Measurements from ENCODE around the gene SLC2A13. TPM values are rescaled to one million over a fixed set of nuclear protein-coding genes. Genes with fewer than 3 reads are reported as not detected.
"Not testable (repeated sequence)": the region's sequence is repeated elsewhere in the genome, so short reads cannot be mapped to it uniquely, and the experiment has no call there.

Gene SLC2A13
- total RNA-seq, 1 donor from 2014 or later, result 14.0 TPM

GRCh38 chr12:39804898-39805297 is 301.0 kb downstream of the SLC2A13 start:
- no peak for DNase-seq

DNA sequence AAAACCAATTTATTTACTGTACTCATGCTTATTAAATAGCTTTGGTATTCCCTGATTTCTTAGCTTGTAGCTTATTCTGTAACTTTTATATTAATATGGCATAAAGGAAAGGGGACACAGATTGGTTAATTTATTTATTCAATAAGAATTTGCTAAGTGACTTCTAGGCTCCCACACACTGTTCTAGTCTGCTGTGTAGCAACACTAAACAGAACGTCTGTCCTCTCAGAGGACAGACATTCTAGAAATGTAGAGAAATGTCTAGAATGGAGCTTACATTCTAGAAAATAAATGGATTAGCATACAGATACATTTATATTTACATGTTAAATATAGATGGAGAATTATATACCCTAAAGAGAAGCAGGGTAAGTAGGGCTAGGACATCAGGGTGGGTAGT is 301.4 kb downstream of the SLC2A13 start:
- DNase-seq, result no peak

DNA sequence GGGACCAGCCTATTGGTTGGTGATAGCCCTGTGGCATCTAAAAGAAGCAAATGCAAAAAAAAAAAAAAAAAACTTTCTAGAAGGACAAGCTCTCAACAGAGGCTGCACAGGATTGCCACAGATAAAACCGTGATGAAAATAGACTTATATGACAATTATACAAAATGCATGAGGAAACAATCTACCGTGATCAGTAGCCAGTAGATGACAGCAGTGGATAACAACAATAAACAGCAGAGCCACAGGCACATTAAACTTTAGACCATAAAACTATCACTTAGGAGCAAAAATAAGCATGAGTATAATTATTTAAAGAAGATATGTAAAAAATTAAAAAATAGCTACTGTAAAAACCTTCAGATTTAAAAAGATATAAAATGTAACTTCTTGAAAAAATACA is 302.7 kb downstream of the SLC2A13 start:
- DNase-seq, result no peak

- no peak for DNase-seq
Observed at GRCh38 chr12:39798977-39799376, 306.9 kb downstream of the SLC2A13 start.

DNA sequence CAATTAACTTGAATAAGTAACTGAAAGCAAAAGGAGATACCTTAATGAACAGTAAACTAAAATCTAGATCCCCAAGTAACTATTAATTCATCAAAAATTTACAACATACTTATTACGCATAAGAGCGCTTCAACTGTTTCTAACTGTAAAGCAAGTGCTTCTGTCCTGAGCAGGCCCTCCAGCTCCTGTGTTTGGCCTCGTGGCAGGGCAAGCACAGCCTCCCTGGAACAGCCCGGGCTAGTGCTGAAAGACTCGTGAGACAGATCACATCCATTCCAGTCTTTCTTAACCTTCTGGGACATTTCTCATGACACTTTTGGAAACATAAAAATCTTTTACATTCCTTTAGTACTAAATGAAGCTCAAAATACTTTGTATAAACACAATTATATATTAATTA is 307.5 kb downstream of the SLC2A13 start:
- no peak for DNase-seq

- no peak for DNase-seq
Observed at GRCh38 chr12:39795481-39795880, 310.4 kb downstream of the SLC2A13 start.

DNA sequence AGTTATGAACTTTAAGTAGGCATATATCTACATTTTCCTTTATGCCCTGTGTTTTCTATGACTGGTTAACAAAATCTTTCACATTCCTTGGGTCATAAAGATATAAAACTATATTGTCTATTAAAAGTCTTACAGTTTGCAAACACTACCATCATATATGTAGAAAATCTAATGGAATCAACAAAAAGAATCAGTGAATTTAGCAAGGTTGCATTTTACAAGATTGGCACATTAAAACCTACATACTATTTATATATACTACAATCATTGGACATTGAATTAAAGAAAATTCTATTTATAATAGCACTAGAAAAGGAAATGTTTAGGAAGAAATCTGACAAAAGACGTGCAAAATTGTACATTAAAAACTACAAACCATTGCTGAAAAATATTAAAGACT is 312.9 kb downstream of the SLC2A13 start:
- no peak for DNase-seq

DNA sequence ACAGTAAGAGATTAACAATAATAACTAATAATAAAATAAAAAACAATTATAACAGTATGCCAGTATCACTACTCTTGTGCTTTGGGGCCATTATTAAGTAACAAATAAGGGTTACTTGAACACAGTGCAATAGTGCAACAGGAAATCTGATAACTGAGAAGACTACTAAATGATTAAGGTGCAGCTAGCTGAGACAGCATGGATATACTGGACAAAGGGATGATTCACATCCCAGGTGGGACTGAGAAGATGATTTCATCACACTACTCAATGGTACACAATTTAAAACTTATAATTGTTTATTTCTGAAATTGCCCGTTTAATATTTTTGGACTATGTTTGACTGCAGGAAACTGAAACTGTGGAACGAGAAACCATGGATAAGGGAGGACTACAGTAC is 317.6 kb downstream of the SLC2A13 start:
- DNase-seq, result no peak

DNA sequence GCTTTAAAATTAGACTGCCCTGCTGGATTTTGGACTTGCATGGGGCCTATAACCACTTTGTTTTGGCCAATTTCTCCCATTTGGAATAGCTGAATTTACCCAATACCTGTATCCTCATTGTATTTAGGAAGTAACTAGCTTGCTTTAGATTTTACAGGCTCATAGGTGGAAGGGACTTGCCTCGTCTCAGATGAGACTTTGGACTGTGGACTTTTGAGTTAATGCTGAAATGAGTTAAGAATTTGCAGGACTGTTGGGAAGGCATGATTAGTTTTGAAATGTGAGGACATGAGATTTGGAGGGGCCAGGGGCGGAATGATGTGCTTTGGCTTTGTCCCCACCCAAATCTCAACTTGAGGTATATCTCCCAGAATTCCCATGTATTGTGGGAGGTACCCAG is 320.1 kb downstream of the SLC2A13 start:
- not testable (repeated sequence) for DNase-seq

DNA sequence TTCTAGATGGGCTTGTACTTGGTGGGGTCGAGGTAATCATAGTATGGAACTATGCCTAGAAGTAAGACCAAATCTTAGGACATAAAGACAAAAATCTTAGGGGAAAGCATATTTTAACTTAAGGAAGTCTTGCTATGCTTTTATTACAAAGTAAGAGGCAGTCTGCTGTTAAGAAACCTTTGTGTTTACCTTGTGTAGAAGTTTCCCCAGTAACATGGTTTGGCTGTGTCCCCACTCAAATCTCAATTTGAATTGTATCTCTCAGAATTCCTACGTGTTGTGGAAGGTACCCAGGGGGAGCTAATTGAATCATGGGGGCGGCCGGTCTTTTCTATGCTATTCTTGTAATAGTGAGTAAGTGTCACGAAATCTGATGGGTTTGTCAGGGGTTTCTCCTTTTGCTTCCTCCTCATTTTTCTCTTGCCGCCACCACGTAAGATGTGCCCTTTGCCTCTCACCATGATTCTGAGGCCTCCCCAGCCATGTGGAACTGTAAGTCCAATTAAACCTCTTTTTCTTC is 323.8 kb downstream of the SLC2A13 start:
- DNase-seq, result no peak

- DNase-seq, result no peak
Observed at GRCh38 chr12:39780913-39781446, 324.9 kb downstream of the SLC2A13 start.

GRCh38 chr12:39780411-39780912 is 325.4 kb downstream of the SLC2A13 start:
- DNase-seq, result no peak

- no peak for DNase-seq
Observed at GRCh38 chr12:39779768-39780340, 326.0 kb downstream of the SLC2A13 start.

GRCh38 chr12:39777465-39777864 is 328.4 kb downstream of the SLC2A13 start:
- no peak for DNase-seq

GRCh38 chr12:39773266-39773665 is 332.6 kb downstream of the SLC2A13 start:
- DNase-seq, result no peak

- no peak for DNase-seq
Observed at GRCh38 chr12:39772821-39773259, 333.0 kb downstream of the SLC2A13 start.

DNA sequence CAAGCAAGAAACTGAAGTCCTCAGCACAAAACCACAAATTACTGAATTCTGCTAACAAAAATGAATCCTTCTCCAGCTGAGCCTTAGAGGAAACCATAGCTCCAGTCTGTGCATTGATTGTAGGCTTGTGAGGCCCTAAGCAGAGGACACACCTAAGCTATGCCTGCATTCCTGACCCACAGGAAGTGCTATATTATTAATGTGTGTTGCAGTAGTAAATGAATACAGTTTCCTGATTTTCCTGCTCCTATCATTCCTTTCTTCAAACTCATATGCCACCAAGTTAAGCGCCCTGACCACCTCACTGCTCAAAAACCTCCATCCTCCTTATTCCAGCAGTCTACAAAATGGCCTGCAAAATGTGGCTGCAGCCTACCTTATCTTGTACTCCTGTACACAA is 334.4 kb downstream of the SLC2A13 start:
- no peak for DNase-seq

- DNase-seq, result peak; percentile 44
Observed at GRCh38 chr12:39764944-39765560, 340.8 kb downstream of the SLC2A13 start.

DNA sequence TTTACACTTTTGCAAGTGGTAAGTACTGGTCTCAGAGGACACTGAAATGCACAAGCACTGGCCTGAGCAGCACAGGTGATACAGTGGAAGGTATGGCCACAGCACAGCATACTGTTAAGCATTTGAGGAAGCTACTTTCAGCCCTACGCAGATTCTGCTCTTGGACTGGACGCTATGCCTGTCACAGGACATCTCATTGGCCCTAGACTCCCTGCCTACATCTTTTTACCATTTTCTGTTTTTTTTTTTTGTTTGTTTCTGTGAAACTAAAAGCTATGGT is 342.1 kb downstream of the SLC2A13 start:
- DNase-seq, result no peak

DNA sequence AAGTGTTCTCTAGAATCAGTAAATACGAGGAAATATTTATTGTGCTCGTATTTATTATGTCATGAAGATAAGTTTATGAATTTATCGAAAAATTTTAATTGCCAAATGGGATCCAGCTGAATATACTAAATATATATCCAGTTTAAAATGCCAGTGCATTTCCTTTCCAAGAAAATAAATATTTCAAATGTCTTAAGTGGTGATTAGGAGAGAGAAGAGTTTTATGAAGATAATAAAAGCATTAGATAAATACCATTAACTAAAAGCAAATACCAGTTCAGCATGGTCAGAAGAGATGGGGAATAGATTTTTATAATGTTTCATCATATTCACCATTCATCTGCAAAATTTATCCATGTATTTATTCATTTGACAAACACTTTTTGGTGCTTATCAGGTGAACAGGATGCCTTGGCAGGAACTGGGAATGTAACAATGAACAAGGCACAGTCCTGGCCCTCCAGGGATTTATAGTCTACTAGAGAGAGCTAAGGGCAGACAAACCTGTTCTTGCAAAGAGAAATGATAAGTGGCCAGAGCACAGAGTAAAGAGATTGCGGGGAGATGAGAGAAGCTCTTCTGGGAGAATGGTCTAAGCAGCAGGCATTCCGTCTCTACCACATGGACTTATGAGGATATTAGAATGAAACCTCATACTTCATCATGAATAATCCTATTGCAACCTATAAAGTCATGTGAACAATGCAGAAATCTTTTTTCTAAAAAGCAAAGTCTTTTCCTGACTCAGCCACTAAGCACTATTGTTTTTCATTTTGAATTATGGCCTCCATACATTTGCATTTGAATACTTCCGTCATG is 342.6 kb downstream of the SLC2A13 start:
- no peak for DNase-seq

DNA sequence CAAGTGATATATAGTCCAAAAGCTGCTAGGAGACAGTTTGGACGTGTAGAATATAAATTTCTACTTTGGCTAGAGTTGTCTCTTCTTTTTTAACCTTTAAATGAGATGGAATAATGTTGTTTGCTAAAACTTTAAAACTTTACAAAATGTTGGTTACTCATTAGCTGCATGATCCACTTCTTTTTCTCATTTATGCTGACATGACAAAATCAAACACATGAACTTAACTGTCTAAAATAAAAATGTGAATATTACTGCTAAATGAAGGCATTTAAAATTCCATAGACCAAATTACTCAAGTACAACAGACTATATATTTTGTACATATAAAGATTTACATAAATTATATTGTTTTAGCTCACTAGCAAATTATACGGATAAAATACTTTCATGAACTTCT is 350.4 kb downstream of the SLC2A13 start:
- DNase-seq, result no peak

DNA sequence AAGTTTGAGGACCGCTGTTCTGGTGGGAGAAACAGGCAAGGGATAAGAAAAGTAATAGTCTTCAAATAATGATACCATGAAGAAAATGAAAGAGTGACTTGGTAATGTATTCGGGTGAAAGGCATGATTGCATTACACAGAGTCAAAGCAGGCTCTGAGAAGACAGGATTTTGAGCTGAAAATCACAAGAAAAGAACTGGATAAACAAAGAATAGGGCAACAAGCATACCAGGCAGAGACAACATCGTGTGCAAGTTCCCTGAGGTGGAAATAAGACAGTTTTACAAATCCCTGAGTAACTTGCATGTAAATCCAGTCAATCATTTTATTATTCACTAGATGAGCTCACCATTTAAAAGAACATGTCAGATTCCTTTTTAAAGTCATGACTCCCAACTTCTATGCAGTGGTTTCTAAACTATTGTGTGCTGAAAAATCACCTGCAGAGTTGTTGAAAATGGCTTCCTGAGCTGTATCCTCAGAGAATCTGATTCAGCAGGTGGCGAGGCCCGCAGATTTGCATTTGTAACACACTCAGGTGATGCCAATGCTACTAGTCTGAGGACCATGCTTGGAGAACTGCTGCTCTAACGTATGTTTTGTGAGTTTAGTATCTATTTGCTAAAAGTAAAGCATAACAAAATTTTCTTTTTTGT is 353.3 kb downstream of the SLC2A13 start:
- DNase-seq, result no peak

GRCh38 chr12:39746151-39746550 is 359.7 kb downstream of the SLC2A13 start:
- not testable (repeated sequence) for DNase-seq
